HL-60 (cell line): ENCODE data around the gene TRPM2.
A peak's percentile ranks its signal among the peaks of the same experiment; 100 is the strongest.

Experiments
- DNase-seq, 2 experiments: peaks; one replicate each; pipeline ENCODE4 v3.0.0-alpha.2; 2010 to 2020; ENCODE audit warnings: low read depth in 1 of 2, low spot score in 1 of 2
- H3K27ac ChIP-seq: fragments of 250-450 bp; sonication (Bioruptor Pico); replicated peaks from 2 replicates; pipeline ENCODE4 v1.5.1; 2020; ENCODE audit warnings: mild to moderate bottlenecking, moderate library complexity
- H3K27me3 ChIP-seq: fragments of 250-450 bp; sonication (Bioruptor Pico); 2 replicates; pipeline ENCODE4 v1.5.1; 2021; ENCODE audit warnings: mild to moderate bottlenecking, moderate library complexity; ENCODE audit not compliant: insufficient read depth, poor library complexity, severe bottlenecking
- H3K4me3 ChIP-seq: replicated peaks from 2 replicates; pipeline ENCODE4 v1.5.1; 2011; ENCODE audit warnings: mild to moderate bottlenecking, control low read depth, low read length; ENCODE audit not compliant: insufficient read depth
- CTCF ChIP-seq: IDR thresholded peaks from one replicate; pipeline ENCODE4 v1.5.1; 2011; ENCODE audit warnings: low read length, control low read depth, inconsistent platforms; ENCODE audit not compliant: insufficient read depth
- GABPA ChIP-seq: IDR thresholded peaks from 2 replicates; pipeline ENCODE4 v1.6.1; 2012; ENCODE audit warnings: low read depth
- POLR2AphosphoS5 ChIP-seq: IDR thresholded peaks from 2 replicates; pipeline ENCODE4 v1.6.1; 2012; ENCODE audit warnings: low read depth
- REST ChIP-seq: IDR thresholded peaks from 2 replicates; pipeline ENCODE4 v1.6.1; 2012; ENCODE audit warnings: low read depth; ENCODE audit not compliant: insufficient replicate concordance
- SPI1 ChIP-seq: IDR thresholded peaks from 2 replicates; pipeline ENCODE4 v1.6.1; 2012; ENCODE audit warnings: low read depth, mild to moderate bottlenecking, borderline replicate concordance

Gene TRPM2

GRCh38 chr21:44440241-44441040 is 87.0 kb downstream of the TRPM2 start:
- no peaks in the 10 kb centered on the region for H3K27me3 ChIP-seq
- H3K27ac ChIP-seq = no peak overlapping the region
- TF ChIP-seq GABPA = no peak
- TF ChIP-seq CTCF = no peak
- peak; percentile 38; the same call in 1 of the 2 replicates for TF ChIP-seq POLR2AphosphoS5
- TF ChIP-seq SPI1 = no peak
- no peak for DNase-seq
- no peak overlapping the region for H3K4me3 ChIP-seq

- Histone ChIP-seq H3K4me3 (no peak overlapping the region), H3K27ac (no peak overlapping the region), H3K27me3 (no peaks in the 10 kb centered on the region)
- TF ChIP-seq SPI1 (no peak), CTCF (no peak), REST (no peak), GABPA (no peak), POLR2AphosphoS5 (no peak)
- no peak for DNase-seq
These were observed 87.6 kb downstream of the TRPM2 start for GRCh38 chr21:44441041-44441400.

- DNase-seq = no peak
- no peak overlapping the region for H3K4me3 ChIP-seq
- TF ChIP-seq CTCF = no peak
- TF ChIP-seq SPI1 = no peak
- no peak for TF ChIP-seq POLR2AphosphoS5
- no peak for TF ChIP-seq GABPA
- TF ChIP-seq REST = no peak
- no peaks in the 10 kb centered on the region for H3K27me3 ChIP-seq
- no peak overlapping the region for H3K27ac ChIP-seq
These were observed 88.3 kb downstream of the TRPM2 start for GRCh38 chr21:44441581-44442265.
